Osteoblast (primary cell): ENCODE measurements around the gene CDK15. TPM values are rescaled to one million over a fixed set of nuclear protein-coding genes. Genes with fewer than 3 reads are reported as not detected.

ENCODE experiments used
- DNase-seq: peaks from one replicate; pipeline ENCODE4 v3.0.0; 2011; ENCODE audit warnings: low spot score, mixed read lengths; ENCODE audit not compliant: insufficient read length; ENCODE audit errors: missing footprints
- H2AFZ ChIP-seq: 2 replicates; pipeline ENCODE4 v1.6.0; 2011; ENCODE audit warnings: mild to moderate bottlenecking, low read length
- H3K27ac ChIP-seq: 2 replicates; pipeline ENCODE4 v1.5.1; 2011; ENCODE audit warnings: mild to moderate bottlenecking, low read depth, low read length, moderate library complexity
- H3K27me3 ChIP-seq: 2 replicates; pipeline ENCODE4 v1.6.0; 2012; ENCODE audit warnings: mild to moderate bottlenecking, control low read depth, inconsistent platforms, low read length, moderate library complexity; ENCODE audit not compliant: insufficient read depth
- H3K36me3 ChIP-seq: 2 replicates; pipeline ENCODE4 v1.5.1; 2011; ENCODE audit warnings: mild to moderate bottlenecking, low read length, control low read depth, moderate library complexity; ENCODE audit not compliant: insufficient read depth
- H3K4me1 ChIP-seq: 2 replicates; pipeline ENCODE4 v1.5.1; 2011; ENCODE audit warnings: mild to moderate bottlenecking, low read length, control low read depth, moderate library complexity; ENCODE audit not compliant: insufficient read depth
- H3K4me2 ChIP-seq: 2 replicates; pipeline ENCODE4 v1.6.0; 2011; ENCODE audit warnings: mild to moderate bottlenecking, low read length; ENCODE audit not compliant: insufficient read depth
- H3K4me3 ChIP-seq: fragments of 200-600 bp; sonication (generic); 3 replicates; pipeline ENCODE4 v1.5.1; 2012; ENCODE audit warnings: mild to moderate bottlenecking, low read length, inconsistent platforms; ENCODE audit not compliant: insufficient read depth
- H3K79me2 ChIP-seq: 2 replicates; pipeline ENCODE4 v1.6.0; 2012; ENCODE audit warnings: mild to moderate bottlenecking, low read length, control low read depth, inconsistent platforms; ENCODE audit not compliant: insufficient read depth
- H3K9me3 ChIP-seq: 2 replicates; pipeline ENCODE4 v1.5.1; 2011; ENCODE audit warnings: low read depth, low read length, control low read depth
- H4K20me1 ChIP-seq: 2 replicates; pipeline ENCODE4 v1.6.0; 2012; ENCODE audit warnings: mild to moderate bottlenecking, low read length, control low read depth; ENCODE audit not compliant: insufficient read depth
- CTCF ChIP-seq: IDR thresholded peaks from 2 replicates; pipeline ENCODE4 v1.5.1; 2011; ENCODE audit warnings: mild to moderate bottlenecking, low read depth, low read length, moderate library complexity; ENCODE audit errors: extremely low read depth
- total RNA-seq: library from RNA; depleted of rRNA; stranded (reverse); fragments of >200 nt; gene quantifications from 2 replicates; pipeline ENCODE4 v1.2.3, GENCODE V29; 2012

The CDK15 gene
- total RNA-seq, 1 donor: 4.7 TPM

GRCh38 chr2:201871471-201871870 is 65.1 kb downstream of the CDK15 start:
- no peaks in the 10 kb centered on the region for H3K9me3 ChIP-seq
- no peaks in the 10 kb centered on the region for H4K20me1 ChIP-seq
- no peaks in the 10 kb centered on the region for H3K36me3 ChIP-seq
- no peaks in the 10 kb centered on the region for H3K27me3 ChIP-seq
- no peaks in the 10 kb centered on the region for H3K79me2 ChIP-seq
- no peak overlapping the region for H3K4me2 ChIP-seq
- DNase-seq: no peak
- H3K4me1 ChIP-seq: no peaks in the 10 kb centered on the region
- no peak for TF ChIP-seq CTCF
- no peak overlapping the region for H3K4me3 ChIP-seq
- no peak overlapping the region for H2AFZ ChIP-seq
- no peak overlapping the region for H3K27ac ChIP-seq

- no peaks in the 10 kb centered on the region for H3K27me3 ChIP-seq
- no peak overlapping the region for H2AFZ ChIP-seq
- H3K4me2 ChIP-seq: no peak overlapping the region
- DNase-seq: no peak
- no peaks in the 10 kb centered on the region for H3K4me1 ChIP-seq
- no peaks in the 10 kb centered on the region for H3K9me3 ChIP-seq
- no peak for TF ChIP-seq CTCF
- H4K20me1 ChIP-seq: no peaks in the 10 kb centered on the region
- H3K27ac ChIP-seq: no peak overlapping the region
- H3K4me3 ChIP-seq: no peak overlapping the region
- no peaks in the 10 kb centered on the region for H3K36me3 ChIP-seq
- no peaks in the 10 kb centered on the region for H3K79me2 ChIP-seq
Measured at GRCh38 chr2:201872591-201872990, 66.3 kb downstream of the CDK15 start.

GRCh38 chr2:201879996-201880395 is 73.7 kb downstream of the CDK15 start:
- Histone ChIP-seq H3K4me2 (no peak overlapping the region), H2AFZ (peak overlapping the region; percentile 5), H3K36me3 (no peaks in the 10 kb centered on the region), H3K4me3 (no peak overlapping the region), H3K4me1 (peaks cover 42% of the 10 kb centered on the region), H3K79me2 (no peaks in the 10 kb centered on the region), H3K9me3 (no peaks in the 10 kb centered on the region), H3K27ac (no peak overlapping the region), H4K20me1 (no peaks in the 10 kb centered on the region), H3K27me3 (no peaks in the 10 kb centered on the region)
- TF ChIP-seq CTCF: no peak
- no peak for DNase-seq

GRCh38 chr2:201880579-201880978 is 74.2 kb downstream of the CDK15 start:
- no peaks in the 10 kb centered on the region for H4K20me1 ChIP-seq
- H3K27me3 ChIP-seq: no peaks in the 10 kb centered on the region
- no peak for TF ChIP-seq CTCF
- peak overlapping the region; percentile 56 for H3K27ac ChIP-seq
- peaks cover 42% of the 10 kb centered on the region for H3K4me1 ChIP-seq
- no peaks in the 10 kb centered on the region for H3K79me2 ChIP-seq
- peak overlapping the region; percentile 75 for H3K4me2 ChIP-seq
- peak overlapping the region; percentile 81 for H2AFZ ChIP-seq
- H3K4me3 ChIP-seq: peak overlapping the region; percentile 5
- no peak for DNase-seq
- no peaks in the 10 kb centered on the region for H3K36me3 ChIP-seq
- no peaks in the 10 kb centered on the region for H3K9me3 ChIP-seq
